Esophagus squamous epithelium (tissue), 5 donors: Measurements from ENCODE around the gene CDON. TPM values are rescaled to one million over a fixed set of nuclear protein-coding genes. Genes with fewer than 3 reads are reported as not detected.
A peak's percentile ranks its signal among the peaks of the same experiment; 100 is the strongest.

Source experiments
- DNase-seq: peaks from one replicate; lab custom pipeline; 2025; lab: John Stamatoyannopoulos, UW
- H3K27ac ChIP-seq, 4 donors: fragments of 200-600 bp; sonication (generic); one replicate each; pipeline ENCODE4 v1.5.1; 2016 to 2019; ENCODE audit warnings: mild to moderate bottlenecking in 1 of 4
- H3K27me3 ChIP-seq, 4 donors: fragments of 200-600 bp; sonication (generic); 1 replicate in 3 of 4; 2 replicates in 1 of 4; pipeline versions ENCODE4 v1.5.1 to v1.6.0; 2017 to 2021; ENCODE audit warnings: antibody characterized with exemption in 1 of 4
- H3K36me3 ChIP-seq, 3 donors: fragments of 200-600 bp; sonication (generic); one replicate each; pipeline ENCODE4 v1.5.1; 2016 to 2019
- H3K4me1 ChIP-seq, 3 donors: fragments of 200-600 bp; sonication (generic); one replicate each; pipeline ENCODE4 v1.5.1; 2017 to 2019
- H3K4me3 ChIP-seq, 4 donors: fragments of 200-600 bp; sonication (generic); 1 replicate in 3 of 4; 2 replicates in 1 of 4; pipeline ENCODE4 v1.5.1; 2016 to 2019; ENCODE audit warnings: mild to moderate bottlenecking in 2 of 4, moderate library complexity in 1 of 4
- H3K9me3 ChIP-seq, 3 donors: fragments of 200-600 bp; sonication (generic); one replicate each; pipeline ENCODE4 v1.5.1; 2016 to 2019
- POLR2A ChIP-seq, 4 donors: fragments of 450-650 bp; IDR thresholded peaks; one replicate each; pipeline ENCODE4 v1.6.1; 2017; ENCODE audit warnings: antibody characterized with exemption in 4 of 4, mild to moderate bottlenecking in 4 of 4, moderate library complexity in 3 of 4
- WGBS, 2 donors: methylation state at CpG; one replicate each; pipeline ENCODE4 v1.1.5; 2018; 5-methylcytosine and 5-hydroxymethylcytosine counted together
- intact Hi-C: fragments of 100-400 bp; cut with DNase I; formaldehyde crosslinking; loops from one replicate; pipeline ENCODE4 v1.15.0; 2022
- total RNA-seq, 4 donors: library from RNA; depleted of rRNA; stranded (reverse); fragments of >200 nt; gene quantifications; one replicate each; pipeline ENCODE4 v1.1.0, GENCODE V29; 2016
- TF ChIP-seq, protein P1 (sequence below), 6 experiments: fragments of 450-650 bp in 4 of 6; fragments of 200-600 bp in 2 of 6; sonication (generic) in 2 of 6; IDR thresholded peaks; one replicate each; pipeline ENCODE4 v1.5.1; 2016 to 2019; ENCODE audit warnings: antibody characterized with exemption in 6 of 6, mild to moderate bottlenecking in 4 of 6, moderate library complexity in 4 of 6
- donor health status: DM: yes; HTN: yes; CAD: no.

The CDON gene
- total RNA-seq, 4 donors from 2014 or later: 2.5 to 5.5 (median 3.4) TPM

DNA sequence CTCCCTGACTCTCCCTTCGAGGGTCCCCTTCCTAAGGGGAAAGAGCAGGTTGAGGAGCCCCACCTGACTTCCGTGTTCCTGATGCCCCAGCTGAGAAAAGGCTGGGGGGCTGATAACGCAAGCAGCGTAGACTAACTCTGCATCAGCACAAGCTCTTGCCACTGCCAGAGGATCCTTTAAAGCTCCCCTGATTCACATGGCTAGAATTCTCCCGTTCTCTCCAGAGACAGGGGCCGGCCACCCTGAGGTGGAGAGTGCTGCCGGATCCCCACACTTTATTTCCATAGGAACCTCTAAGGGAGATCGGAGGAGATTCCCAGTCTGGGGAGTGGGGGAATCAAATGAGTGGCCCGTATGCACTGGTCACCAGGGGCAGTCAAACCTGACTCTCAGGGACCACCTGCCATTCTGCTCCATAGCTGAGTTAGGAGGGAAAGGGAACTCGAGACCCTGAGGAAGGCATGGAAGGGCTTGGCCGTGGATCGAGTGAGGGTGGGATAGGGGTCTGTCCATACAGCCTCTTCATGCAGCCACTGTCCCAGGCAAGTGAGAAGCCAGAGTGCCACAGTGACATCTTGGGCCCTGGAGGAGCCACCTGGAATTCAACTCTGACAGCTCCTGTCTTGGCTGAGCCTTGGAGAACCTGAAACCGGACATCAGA, 118.2 kb downstream of the CDON start:
- whole genome bisulfite sequencing, 2 donors: 61 to 79% methylated on average over 7 to 10 of the region's 13 CpGs
- peaks cover 0 to 9% (median 0%) of the 10 kb centered on the region in 4 donors for H3K27me3 ChIP-seq
- no peak for DNase-seq
- H3K4me3 ChIP-seq: no peak overlapping the region
- peaks cover 0 to 6% (median 0%) of the 10 kb centered on the region in 3 donors for H3K4me1 ChIP-seq
- H3K27ac ChIP-seq: no peak overlapping the region
- no peaks in the 10 kb centered on the region for H3K9me3 ChIP-seq
- TF ChIP-seq, protein P1, sequence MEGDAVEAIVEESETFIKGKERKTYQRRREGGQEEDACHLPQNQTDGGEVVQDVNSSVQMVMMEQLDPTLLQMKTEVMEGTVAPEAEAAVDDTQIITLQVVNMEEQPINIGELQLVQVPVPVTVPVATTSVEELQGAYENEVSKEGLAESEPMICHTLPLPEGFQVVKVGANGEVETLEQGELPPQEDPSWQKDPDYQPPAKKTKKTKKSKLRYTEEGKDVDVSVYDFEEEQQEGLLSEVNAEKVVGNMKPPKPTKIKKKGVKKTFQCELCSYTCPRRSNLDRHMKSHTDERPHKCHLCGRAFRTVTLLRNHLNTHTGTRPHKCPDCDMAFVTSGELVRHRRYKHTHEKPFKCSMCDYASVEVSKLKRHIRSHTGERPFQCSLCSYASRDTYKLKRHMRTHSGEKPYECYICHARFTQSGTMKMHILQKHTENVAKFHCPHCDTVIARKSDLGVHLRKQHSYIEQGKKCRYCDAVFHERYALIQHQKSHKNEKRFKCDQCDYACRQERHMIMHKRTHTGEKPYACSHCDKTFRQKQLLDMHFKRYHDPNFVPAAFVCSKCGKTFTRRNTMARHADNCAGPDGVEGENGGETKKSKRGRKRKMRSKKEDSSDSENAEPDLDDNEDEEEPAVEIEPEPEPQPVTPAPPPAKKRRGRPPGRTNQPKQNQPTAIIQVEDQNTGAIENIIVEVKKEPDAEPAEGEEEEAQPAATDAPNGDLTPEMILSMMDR (IDR thresholded peaks at IDR 0.05): no peak
- TF ChIP-seq POLR2A (IDR thresholded peaks at IDR 0.05): no peak
- intact Hi-C loops: loop anchor here (10.0 kb wide), 1 partner anchor 110 kb away; no protein-coding TSS in a partner anchor
- no peaks in the 10 kb centered on the region for H3K36me3 ChIP-seq

DNA sequence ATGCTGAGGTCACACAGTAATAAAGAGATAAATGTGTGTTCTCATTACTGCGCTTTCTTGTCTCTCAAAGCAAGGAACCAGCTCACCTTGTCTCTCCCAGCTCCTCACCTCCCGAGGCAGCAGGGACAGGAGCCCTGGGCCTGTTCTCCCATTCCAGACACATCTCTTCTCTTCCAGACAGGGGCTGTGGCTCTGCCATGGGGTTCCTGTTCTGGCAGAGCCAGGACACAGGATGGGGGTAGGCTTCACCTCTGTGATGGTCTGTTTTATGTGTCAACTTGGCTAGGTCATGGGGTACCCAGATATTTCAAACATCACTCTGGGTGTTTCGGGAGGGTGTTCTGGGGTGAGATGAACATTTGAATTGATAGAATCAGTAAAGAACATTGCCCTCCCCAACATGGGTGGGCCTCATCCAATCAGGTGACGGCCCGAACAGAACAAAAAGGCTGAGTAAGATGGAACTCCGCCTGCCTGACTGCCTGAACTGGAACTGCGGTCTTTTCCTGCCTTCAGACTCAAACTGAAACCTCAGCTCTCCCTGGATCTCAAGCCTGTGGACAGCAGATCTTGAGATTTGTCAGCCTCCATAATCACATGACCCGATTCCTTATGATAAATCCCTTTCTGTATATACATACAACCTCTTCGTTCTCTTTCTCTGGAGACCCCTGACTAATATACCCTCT, 118.9 kb downstream of the CDON start:
- Histone ChIP-seq H3K36me3 (no peaks in the 10 kb centered on the region), H3K4me1 (peaks cover 0 to 11% (median 0%) of the 10 kb centered on the region in 3 donors), H3K4me3 (no peak overlapping the region), H3K27me3 (peaks cover 0 to 9% (median 0%) of the 10 kb centered on the region in 4 donors), H3K27ac (no peak overlapping the region), H3K9me3 (no peaks in the 10 kb centered on the region)
- WGBS, 2 donors: 79 to 85% methylated on average over 8 of the region's 9 CpGs
- TF ChIP-seq POLR2A (IDR thresholded peaks at IDR 0.05): no peak
- TF ChIP-seq, protein P1 (IDR thresholded peaks at IDR 0.05): no peak
- intact Hi-C loops: loop anchor here (10.0 kb wide), 1 partner anchor 111 kb away; no protein-coding TSS in a partner anchor
- DNase-seq: no peak

DNA sequence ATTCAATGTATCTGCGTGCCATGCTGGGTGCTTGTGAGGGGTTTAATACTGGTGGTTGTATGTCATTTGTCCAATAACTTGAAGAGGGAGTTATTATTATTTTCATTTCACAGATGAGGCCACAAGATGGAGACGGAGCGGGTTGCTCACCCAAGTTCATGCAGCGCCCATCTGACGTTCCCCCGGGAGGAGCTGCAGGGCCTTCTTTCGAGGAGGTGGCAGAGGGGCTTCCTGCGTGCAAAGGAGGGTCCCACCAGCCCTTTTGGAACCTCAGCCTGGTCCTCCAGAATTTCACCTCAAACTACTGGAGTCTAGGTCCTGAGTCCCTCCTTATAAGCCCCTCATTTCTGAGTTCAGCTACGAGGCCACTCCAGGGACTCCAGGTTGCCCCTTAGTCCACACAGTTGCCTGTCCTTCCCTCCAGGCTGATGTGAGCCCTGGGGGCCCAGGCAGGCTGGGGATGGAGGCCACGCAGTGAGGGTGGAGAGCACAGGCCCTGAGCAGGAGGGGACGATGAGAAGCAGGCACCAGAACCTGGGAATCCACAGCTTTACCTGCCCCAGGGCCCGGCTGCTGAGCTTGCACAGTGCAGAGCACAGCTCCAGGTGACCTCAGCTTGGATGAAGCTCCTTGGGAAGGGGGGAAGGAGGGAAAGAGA, 119.8 kb downstream of the CDON start:
- Histone ChIP-seq H3K27ac (no peak overlapping the region), H3K36me3 (no peaks in the 10 kb centered on the region), H3K27me3 (peaks cover 0 to 9% (median 0%) of the 10 kb centered on the region in 4 donors), H3K4me1 (peaks cover 0 to 14% (median 0%) of the 10 kb centered on the region in 3 donors), H3K4me3 (no peak overlapping the region), H3K9me3 (no peaks in the 10 kb centered on the region)
- TF ChIP-seq, protein P1 (IDR thresholded peaks at IDR 0.05): no peak
- TF ChIP-seq POLR2A (IDR thresholded peaks at IDR 0.05): no peak
- intact Hi-C loops: loop anchor here (10.0 kb wide), 1 partner anchor 112 kb away; no protein-coding TSS in a partner anchor
- 84 to 92% methylated on average over 8 of the region's 12 CpGs for WGBS, 2 donors
- no peak for DNase-seq

DNA sequence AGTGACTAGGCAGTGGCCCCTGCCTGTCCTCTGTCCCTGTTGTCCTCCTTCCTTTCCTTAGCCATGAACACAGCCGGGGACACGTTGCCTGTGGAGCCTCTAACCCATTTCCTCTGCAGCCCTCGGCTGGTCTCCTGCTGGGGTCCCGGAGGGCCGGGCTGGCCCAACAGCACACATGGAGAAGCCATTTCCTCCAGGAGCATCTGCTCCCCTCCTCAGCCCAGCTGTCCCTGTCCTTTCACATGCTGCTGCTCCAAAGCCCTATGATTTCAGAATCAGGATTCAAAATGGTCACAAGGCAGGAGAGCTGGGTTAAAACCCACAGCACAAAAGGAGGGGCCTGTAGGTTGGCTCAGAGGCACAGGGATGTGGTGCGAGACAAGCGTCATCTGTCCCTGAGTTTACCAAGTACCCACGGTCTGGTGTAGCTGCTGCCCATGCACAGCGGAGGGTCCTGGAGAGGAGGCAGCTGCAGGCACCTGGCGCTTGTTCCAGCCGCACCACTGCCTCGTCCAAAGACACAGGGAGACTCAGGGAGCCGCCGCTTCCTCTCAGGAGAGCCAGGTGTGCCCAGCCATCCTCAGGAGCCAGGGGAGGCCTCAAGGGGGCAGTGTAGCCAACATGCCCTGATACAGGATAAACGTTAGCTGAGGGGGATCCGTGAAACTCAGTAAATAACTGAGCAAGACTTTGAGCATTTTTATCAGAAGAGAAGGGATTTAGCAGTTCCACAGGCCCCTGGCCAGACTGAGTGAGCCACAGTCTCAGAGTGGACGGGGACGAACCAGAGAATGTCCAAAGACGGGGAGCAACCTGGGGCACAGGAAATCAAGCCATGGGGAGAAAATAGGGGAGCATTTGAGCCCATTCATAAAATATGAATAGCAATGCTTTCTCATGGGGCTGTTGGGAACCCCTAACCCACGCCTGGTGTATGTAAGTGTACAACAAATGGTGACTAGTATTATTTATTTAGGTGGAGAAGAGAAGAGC, 120.8 kb downstream of the CDON start:
- intact Hi-C loops: loop anchor here (10.0 kb wide), 1 partner anchor 113 kb away; no protein-coding TSS in a partner anchor
- peaks cover 0 to 4% (median 0%) of the 10 kb centered on the region in 4 donors for H3K27me3 ChIP-seq
- no peak overlapping the region for H3K27ac ChIP-seq
- DNase-seq: no peak
- peaks cover 0 to 14% (median 0%) of the 10 kb centered on the region in 3 donors for H3K4me1 ChIP-seq
- no peak overlapping the region for H3K4me3 ChIP-seq
- no peaks in the 10 kb centered on the region for H3K9me3 ChIP-seq
- WGBS, 2 donors: 32 to 49% methylated on average over 8 to 18 of the region's 20 CpGs
- H3K36me3 ChIP-seq: no peaks in the 10 kb centered on the region
- TF ChIP-seq, protein P1 (IDR thresholded peaks at IDR 0.05): peak in 5 of 6 experiments; percentile 44 to 60 (median 54)
- no peak for TF ChIP-seq POLR2A (IDR thresholded peaks at IDR 0.05)
